ENCODE data around the gene CACNB2. TPM values are rescaled to one million over a fixed set of nuclear protein-coding genes. Genes with fewer than 3 reads are reported as not detected.

CACNB2 gene
- total and polyA plus RNA-seq, 10 of the 15 experiments (the other 5 are each of a cell fraction or from before 2014, with no cell fraction given): 0.62 to 8.1 (median 1.2) TPM

GRCh38 chr10:18409599-18410397 lies 269.6 kb downstream of the CACNB2 start (continued):
- no peak for TF ChIP-seq KAT2A (conservative IDR thresholded peaks at IDR 0.05; ENCODE audit: control insufficient read depth, low read depth, low read length)
- peak; percentile 92 for TF ChIP-seq MTA2 (IDR thresholded peaks at IDR 0.05; ENCODE audit: low read depth)
- peak; percentile 66 for TF ChIP-seq RELB (IDR thresholded peaks at IDR 0.05; ENCODE audit: low read depth)
- peak; percentile 65 for TF ChIP-seq ATF7 (IDR thresholded peaks at IDR 0.05; ENCODE audit: low read depth)
- no peak for TF ChIP-seq PAX5 (IDR thresholded peaks at IDR 0.05; ENCODE audit: borderline replicate concordance, low read depth, low read length)

DNA sequence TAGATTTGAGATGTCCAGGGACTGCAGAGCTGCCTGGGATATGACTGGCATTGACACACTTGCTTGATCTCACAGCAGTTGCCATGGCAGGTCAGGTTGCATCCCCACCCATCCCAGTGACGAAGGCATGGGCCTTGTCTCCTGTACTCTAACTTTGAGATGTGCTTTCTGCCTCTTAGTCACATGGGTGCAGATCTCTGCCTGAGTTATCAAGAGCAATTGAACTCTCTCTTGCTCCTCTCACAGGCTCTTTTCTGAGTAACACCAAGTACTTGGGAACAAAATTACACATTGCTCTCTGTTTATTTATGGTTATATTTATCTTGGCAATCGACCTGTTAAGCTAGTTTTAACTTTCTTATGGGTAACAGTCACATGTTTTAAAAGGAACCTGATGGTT lies 273.8 kb downstream of the CACNB2 start:
- CTCF ChIA-PET: interaction anchor here (0.6 to 3.2 kb wide), 8 partner anchors 8 to 1651 kb away, joined by 3 to 16 read pairs (median 4); no protein-coding TSS in a partner anchor
- TF ChIP-seq HCFC1 (IDR thresholded peaks at IDR 0.05; ENCODE audit: low read length) (no peak), JUND (IDR thresholded peaks at IDR 0.05; ENCODE audit: low read depth, low read length) (no peak), CEBPB (IDR thresholded peaks at IDR 0.05; ENCODE audit: borderline replicate concordance in 1 of 2, low read depth in 2 of 2, low read length in 2 of 2) (no peak), EED (IDR thresholded peaks at IDR 0.05; ENCODE audit: low read depth) (no peak), NR2C2 (IDR thresholded peaks at IDR 0.05; ENCODE audit: borderline replicate concordance, control insufficient read depth, insufficient read length, low read depth) (no peak), CHD4 (IDR thresholded peaks at IDR 0.05) (no peak), RFX5 (IDR thresholded peaks at IDR 0.05; ENCODE audit: low read depth, low read length) (no peak)
- TF ChIP-seq, protein P1, sequence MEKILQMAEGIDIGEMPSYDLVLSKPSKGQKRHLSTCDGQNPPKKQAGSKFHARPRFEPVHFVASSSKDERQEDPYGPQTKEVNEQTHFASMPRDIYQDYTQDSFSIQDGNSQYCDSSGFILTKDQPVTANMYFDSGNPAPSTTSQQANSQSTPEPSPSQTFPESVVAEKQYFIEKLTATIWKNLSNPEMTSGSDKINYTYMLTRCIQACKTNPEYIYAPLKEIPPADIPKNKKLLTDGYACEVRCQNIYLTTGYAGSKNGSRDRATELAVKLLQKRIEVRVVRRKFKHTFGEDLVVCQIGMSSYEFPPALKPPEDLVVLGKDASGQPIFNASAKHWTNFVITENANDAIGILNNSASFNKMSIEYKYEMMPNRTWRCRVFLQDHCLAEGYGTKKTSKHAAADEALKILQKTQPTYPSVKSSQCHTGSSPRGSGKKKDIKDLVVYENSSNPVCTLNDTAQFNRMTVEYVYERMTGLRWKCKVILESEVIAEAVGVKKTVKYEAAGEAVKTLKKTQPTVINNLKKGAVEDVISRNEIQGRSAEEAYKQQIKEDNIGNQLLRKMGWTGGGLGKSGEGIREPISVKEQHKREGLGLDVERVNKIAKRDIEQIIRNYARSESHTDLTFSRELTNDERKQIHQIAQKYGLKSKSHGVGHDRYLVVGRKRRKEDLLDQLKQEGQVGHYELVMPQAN (conservative IDR thresholded peaks at IDR 0.05): no peak
- SMC1A ChIA-PET (ENCODE audit: uncharacterized antibody, unreplicated experiment): interaction anchor here (0.7 to 12.8 kb wide), 11 partner anchors 3 to 159 kb away, joined by 3 to 163 read pairs (median 5); no protein-coding TSS in a partner anchor
- no peak overlapping the region for H3K9ac ChIP-seq (ENCODE audit: control insufficient read depth, insufficient read depth, low read length)
- intact Hi-C loops (cut with micrococcal nuclease; ENCODE audit: unreplicated experiment) (no loop called here), in situ Hi-C loops (cut with MboI) (no loop called here)
- H3K4me3 ChIP-seq: no peak overlapping the region
- POLR2A ChIA-PET: interaction anchor here (0.7 to 2.6 kb wide), 3 partner anchors 11 to 60 kb away, joined by 3 to 7 read pairs (median 3); no protein-coding TSS in a partner anchor
- no peaks in the 10 kb centered on the region for H3K79me2 ChIP-seq (ENCODE audit: control insufficient read depth, insufficient read depth, low read length)
- no peaks in the 10 kb centered on the region for H3K4me1 ChIP-seq (ENCODE audit: control insufficient read depth, insufficient read depth, low read length)
- H3K27me3 ChIP-seq (replicated peaks in 1 of 2; ENCODE audit: control insufficient read depth in 2 of 2, insufficient read depth in 2 of 2, low read length in 1 of 2): no peaks in the 10 kb centered on the region
- ATAC-seq: peak; percentile 3
- no peaks in the 10 kb centered on the region for H3K9me3 ChIP-seq (replicated peaks; ENCODE audit: control insufficient read depth, insufficient read depth, low read length)
- H3K27ac ChIP-seq (ENCODE audit: control insufficient read depth, insufficient read depth): no peak overlapping the region
- BruUV-seq (replicated peaks): no TSS peak
- DNase-seq (ENCODE audit: low read depth, low spot score): no peak
- FAIRE-seq: no peak
- RAD21 ChIA-PET (ENCODE audit: unreplicated experiment): interaction anchor here (1.1 to 4.0 kb wide), 4 partner anchors 8 to 59 kb away, joined by 3 to 22 read pairs (median 14); no protein-coding TSS in a partner anchor
- H4K20me1 ChIP-seq (ENCODE audit: control insufficient read depth, insufficient read depth): no peaks in the 10 kb centered on the region
- no peaks in the 10 kb centered on the region for H3K36me3 ChIP-seq (ENCODE audit: control insufficient read depth in 2 of 2, insufficient read depth in 2 of 2, low read length in 1 of 2)
- H3K4me2 ChIP-seq (ENCODE audit: control insufficient read depth, insufficient read depth): no peak overlapping the region
- 3% methylated on average over 2 of the region's 2 CpGs for WGBS (ENCODE audit: insufficient coverage, insufficient replicate concordance, low lambda C conversion rate, missing lambda C conversion rate)
- no peak overlapping the region for H2AFZ ChIP-seq (ENCODE audit: control insufficient read depth, low read depth, low read length)

All from GM12878 (cell line).